ENCODE data around the gene PSMB10. TPM values are rescaled to one million over a fixed set of nuclear protein-coding genes. Genes with fewer than 3 reads are reported as not detected.

The PSMB10 gene
- total and polyA plus RNA-seq, 8 donors = 20.7 to 76.8 (median 31.6) TPM

GRCh38 chr16:67944690-67945391, 8.2 kb upstream of the PSMB10 start:
- ATAC-seq (no peak), DNase-seq (peak in 1 of 4 donors; percentile 61)
- H3K27me3 ChIP-seq = no peaks in the 10 kb centered on the region
- H3K4me3 ChIP-seq = no peak overlapping the region
- peaks cover 4 to 87% of the 10 kb centered on the region in 2 donors for H3K36me3 ChIP-seq
- intact Hi-C loops (cut with DNase I) = no loop called here
- no peak overlapping the region for H3K27ac ChIP-seq
- H3K4me1 ChIP-seq = no peaks in the 10 kb centered on the region
- TF ChIP-seq CTCF (IDR thresholded peaks at IDR 0.05) = no peak
- no peaks in the 10 kb centered on the region for H3K9me3 ChIP-seq

GRCh38 chr16:67943619-67944504, 7.2 kb upstream of the PSMB10 start, which contains the start of gene LCAT:
Gene LCAT, minus strand, starts transcription at chr16:67944120. Its CDS starts 19 bp downstream, at chr16:67944101.
- ATAC-seq (peak; percentile 18), DNase-seq (peak in 2 of 4 donors; percentile 54 to 78)
- Histone ChIP-seq H3K27me3 (no peaks in the 10 kb centered on the region), H3K27ac (peak within 1 kb of the TSS in 1 of 2 donors; percentile 18), H3K4me3 (no peak within 1 kb of the TSS), H3K9me3 (no peaks in the 10 kb centered on the region), H3K4me1 (no peaks in the 10 kb centered on the region), H3K36me3 (peaks cover 4 to 84% of the 10 kb centered on the region in 2 donors)
- intact Hi-C loops (cut with DNase I) = no loop called here
- no peak for TF ChIP-seq CTCF (IDR thresholded peaks at IDR 0.05)

GRCh38 chr16:67943256-67943618, 6.6 kb upstream of the PSMB10 start:
- Histone ChIP-seq H3K4me1 (no peaks in the 10 kb centered on the region), H3K4me3 (no peak overlapping the region), H3K9me3 (no peaks in the 10 kb centered on the region), H3K27ac (peak overlapping the region in 1 of 2 donors; percentile 18), H3K27me3 (no peaks in the 10 kb centered on the region), H3K36me3 (peaks cover 0 to 77% of the 10 kb centered on the region in 2 donors)
- DNase-seq (no peak), ATAC-seq (no peak)
- TF ChIP-seq CTCF (IDR thresholded peaks at IDR 0.05) = no peak
- intact Hi-C loops (cut with DNase I) = no loop called here

GRCh38 chr16:67942510-67943255, 6.0 kb upstream of the PSMB10 start:
- DNase-seq (peak in 1 of 4 donors; percentile 73), ATAC-seq (no peak)
- H3K4me1 ChIP-seq = no peaks in the 10 kb centered on the region
- no peaks in the 10 kb centered on the region for H3K27me3 ChIP-seq
- intact Hi-C loops (cut with DNase I) = no loop called here
- H3K4me3 ChIP-seq = no peak overlapping the region
- H3K36me3 ChIP-seq = peaks cover 0 to 72% of the 10 kb centered on the region in 2 donors
- H3K27ac ChIP-seq = no peak overlapping the region
- H3K9me3 ChIP-seq = no peaks in the 10 kb centered on the region
- TF ChIP-seq CTCF (IDR thresholded peaks at IDR 0.05) = peak in 1 of 2 donors; percentile 28

All from left lung (tissue), 10 donors.